H9 (cell line): ENCODE measurements around the gene TMEM191C. TPM values are rescaled to one million over a fixed set of nuclear protein-coding genes. Genes with fewer than 3 reads are reported as not detected.
"Not testable (repeated sequence)": the region's sequence is repeated elsewhere in the genome, so short reads cannot be mapped to it uniquely, and the experiment has no call there.

Experiments used
- DNase-seq: peaks from one replicate; pipeline ENCODE4 v3.0.0-alpha.2; 2017
- H2AFZ ChIP-seq: one replicate; pipeline ENCODE4 v1.6.1; 2013; ENCODE audit warnings: mild to moderate bottlenecking, low read length, control low read depth, moderate library complexity
- H2AK5ac ChIP-seq: 2 replicates; pipeline ENCODE4 v1.6.1; 2013; ENCODE audit warnings: low read length, control low read depth, mixed read lengths; ENCODE audit not compliant: insufficient read length
- H2BK120ac ChIP-seq: one replicate; pipeline ENCODE4 v1.6.1; 2013; ENCODE audit warnings: low read depth, mild to moderate bottlenecking, low read length, control low read depth, inconsistent platforms; ENCODE audit not compliant: poor library complexity, severe bottlenecking
- H2BK12ac ChIP-seq: 2 replicates; pipeline ENCODE4 v1.6.1; 2013; ENCODE audit warnings: low read length, control low read depth, mixed read lengths, low read depth; ENCODE audit not compliant: insufficient read length
- H2BK15ac ChIP-seq: 2 replicates; pipeline ENCODE4 v1.6.1; 2013; ENCODE audit warnings: low read depth, low read length, control low read depth
- H2BK20ac ChIP-seq: one replicate; pipeline ENCODE4 v1.6.1; 2013; ENCODE audit warnings: low read depth, mild to moderate bottlenecking, low read length, control low read depth, inconsistent platforms; ENCODE audit not compliant: poor library complexity, severe bottlenecking
- H2BK5ac ChIP-seq: 2 replicates; pipeline ENCODE4 v1.6.1; 2013; ENCODE audit warnings: low read length, control low read depth, mixed read lengths; ENCODE audit not compliant: insufficient read length
- H3K14ac ChIP-seq: 2 replicates; pipeline ENCODE4 v1.6.1; 2013; ENCODE audit warnings: low read length, control low read depth; ENCODE audit not compliant: insufficient read depth
- H3K18ac ChIP-seq: 2 replicates; pipeline ENCODE4 v1.6.1; 2013; ENCODE audit warnings: low read depth, mild to moderate bottlenecking, mixed read lengths, low read length, control low read depth; ENCODE audit not compliant: insufficient read length
- H3K23ac ChIP-seq: 2 replicates; pipeline ENCODE4 v1.6.1; 2013; ENCODE audit warnings: low read length, control low read depth, mixed read lengths, low read depth; ENCODE audit not compliant: insufficient read length
- H3K23me2 ChIP-seq: 2 replicates; pipeline ENCODE4 v1.6.1; 2013; ENCODE audit warnings: low read depth, mild to moderate bottlenecking, mixed read lengths, low read length, control low read depth; ENCODE audit not compliant: insufficient read length, poor library complexity, severe bottlenecking
- H3K27ac ChIP-seq: 2 replicates; pipeline ENCODE4 v1.5.1; 2013; ENCODE audit warnings: low read length, control low read depth, mixed read lengths, low read depth; ENCODE audit not compliant: insufficient read length
- H3K27me3 ChIP-seq: 2 replicates; pipeline ENCODE4 v1.6.1; 2013; ENCODE audit warnings: low read length, control low read depth, inconsistent platforms; ENCODE audit not compliant: insufficient read depth
- H3K4ac ChIP-seq: 2 replicates; pipeline ENCODE4 v1.6.1; 2013; ENCODE audit warnings: low read depth, mild to moderate bottlenecking, control low read depth, inconsistent platforms, low read length, moderate library complexity
- H3K4me1 ChIP-seq: 2 replicates; pipeline ENCODE4 v1.6.1; 2013; ENCODE audit warnings: low read length, control low read depth, inconsistent platforms; ENCODE audit not compliant: insufficient read depth
- H3K4me2 ChIP-seq: 2 replicates; pipeline ENCODE4 v1.6.1; 2013; ENCODE audit warnings: low read length, control low read depth, mixed read lengths; ENCODE audit not compliant: insufficient read length, insufficient read depth
- H3K56ac ChIP-seq: 2 replicates; pipeline ENCODE4 v1.6.1; 2013; ENCODE audit warnings: low read depth, mild to moderate bottlenecking, mixed read lengths, low read length, control low read depth; ENCODE audit not compliant: insufficient read length
- H3K79me1 ChIP-seq: 2 replicates; pipeline ENCODE4 v1.6.1; 2013; ENCODE audit warnings: low read depth, mild to moderate bottlenecking, moderate library complexity, low read length, control low read depth, inconsistent platforms; ENCODE audit not compliant: insufficient read depth, poor library complexity, severe bottlenecking
- H3K79me2 ChIP-seq: 2 replicates; pipeline ENCODE4 v1.6.1; 2013; ENCODE audit warnings: low read length, control low read depth, inconsistent platforms; ENCODE audit not compliant: insufficient read depth
- H3K9ac ChIP-seq: 2 replicates; pipeline ENCODE4 v1.6.1; 2013; ENCODE audit warnings: low read length, control low read depth, mixed read lengths; ENCODE audit not compliant: insufficient read length; ENCODE audit errors: extremely low read depth
- H3K9me3 ChIP-seq: one replicate; pipeline ENCODE4 v1.6.1; 2013; ENCODE audit warnings: low read depth, low read length, inconsistent platforms; ENCODE audit not compliant: control insufficient read depth
- H3T11ph ChIP-seq: one replicate; pipeline ENCODE4 v1.6.1; 2013; ENCODE audit warnings: mild to moderate bottlenecking, low read length, control low read depth, inconsistent platforms
- H4K20me1 ChIP-seq: one replicate; pipeline ENCODE4 v1.6.1; 2013; ENCODE audit not compliant: control insufficient read depth, insufficient read length, insufficient read depth
- H4K5ac ChIP-seq: 2 replicates; pipeline ENCODE4 v1.6.1; 2013; ENCODE audit warnings: low read depth, mild to moderate bottlenecking, mixed read lengths, low read length, control low read depth; ENCODE audit not compliant: insufficient read length
- H4K8ac ChIP-seq: replicated peaks from 2 replicates; pipeline ENCODE4 v1.6.1; 2013; ENCODE audit warnings: low read length, control low read depth, mixed read lengths, low read depth; ENCODE audit not compliant: insufficient read length
- H4K91ac ChIP-seq: 2 replicates; pipeline ENCODE4 v1.6.1; 2013; ENCODE audit warnings: low read depth, mild to moderate bottlenecking, moderate library complexity, mixed read lengths, low read length, control low read depth; ENCODE audit not compliant: insufficient read length
- H3K27ac Mint-ChIP-seq, 3 experiments: 2 replicates in 2 of 3; 3 replicates in 1 of 3; pipeline ENCODE4 v1.8.0; 2020 to 2021; ENCODE audit warnings: mixed read lengths in 3 of 3, mild to moderate bottlenecking in 1 of 3, moderate library complexity in 1 of 3
- H3K27me3 Mint-ChIP-seq: 2 replicates; pipeline ENCODE4 v1.8.0; 2021; ENCODE audit warnings: low read depth, mild to moderate bottlenecking, moderate library complexity, mixed read lengths
- H3K36me3 Mint-ChIP-seq, 3 experiments: 2 replicates in 2 of 3; 3 replicates in 1 of 3; pipeline ENCODE4 v1.8.0; 2020 to 2021; ENCODE audit warnings: low read depth in 3 of 3, mixed read lengths in 3 of 3; ENCODE audit not compliant: insufficient read depth in 1 of 3
- H3K4me1 Mint-ChIP-seq, 2 experiments: 2 replicates each; pipeline ENCODE4 v1.8.0; 2020; ENCODE audit warnings: mixed read lengths in 2 of 2
- H3K4me3 Mint-ChIP-seq, 2 experiments: 2 replicates in 1 of 2; 3 replicates in 1 of 2; pipeline ENCODE4 v1.8.0; 2020 to 2021; ENCODE audit warnings: mild to moderate bottlenecking in 2 of 2, mixed read lengths in 2 of 2, moderate library complexity in 1 of 2
- H3K9me3 Mint-ChIP-seq, 2 experiments: 2 replicates in 1 of 2; 3 replicates in 1 of 2; pipeline ENCODE4 v1.8.0; 2020; ENCODE audit warnings: mild to moderate bottlenecking in 2 of 2, mixed read lengths in 2 of 2, moderate library complexity in 1 of 2
- WGBS: extraction: QIAGEN DNeasy Blood & Tissue Kit; methylation state at CpG from one replicate; pipeline ENCODE4 v1.1.7; 2013; ENCODE audit warnings: missing lambda C conversion rate, low lambda C conversion rate, mixed read lengths; ENCODE audit not compliant: insufficient read length; ENCODE audit errors: extremely low coverage; 5-methylcytosine and 5-hydroxymethylcytosine counted together
- total RNA-seq: library from RNA; stranded (reverse); gene quantifications from 2 replicates; pipeline ENCODE4 v1.2.1, GENCODE V29; 2021

The TMEM191C gene
- total RNA-seq, 1 experiment from 2014 or later: 4.2 TPM

GRCh38 chr22:21487723-21488122 is 20.5 kb downstream of the TMEM191C start:
- not testable (repeated sequence) for H2BK120ac ChIP-seq

GRCh38 chr22:21489149-21489680 is 22.0 kb downstream of the TMEM191C start:
- H3K4me1 Mint-ChIP-seq, H4K5ac ChIP-seq, H3K23me2 ChIP-seq, H3K56ac ChIP-seq, H3K23ac ChIP-seq, H4K20me1 ChIP-seq, H3K79me2 ChIP-seq, H4K91ac ChIP-seq, H3K18ac ChIP-seq, H2AFZ ChIP-seq, H2BK15ac ChIP-seq, H2BK12ac ChIP-seq, H3K27ac ChIP-seq, H3K27me3 ChIP-seq, H3K9me3 ChIP-seq, H3K4me2 ChIP-seq, H3K79me1 ChIP-seq, H2BK120ac ChIP-seq, H3K9ac ChIP-seq, H3T11ph ChIP-seq, H3K4me1 ChIP-seq, H3K14ac ChIP-seq, H3K4ac ChIP-seq, H3K27ac Mint-ChIP-seq, DNase-seq, H3K27me3 Mint-ChIP-seq, H2AK5ac ChIP-seq, H2BK20ac ChIP-seq, H3K36me3 Mint-ChIP-seq, H3K4me3 Mint-ChIP-seq, H2BK5ac ChIP-seq, H4K8ac ChIP-seq, H3K9me3 Mint-ChIP-seq: not testable (repeated sequence)
- WGBS: no CpG with 5 or more reads among the region's 11 CpGs

More at GRCh38 chr22:21487723-21488122, 20.5 kb downstream of the TMEM191C start:
- not testable (repeated sequence) for H3K79me2 ChIP-seq, H3K4me1 Mint-ChIP-seq, H4K8ac ChIP-seq, H2AFZ ChIP-seq, H4K91ac ChIP-seq, H3K79me1 ChIP-seq, H3K56ac ChIP-seq, H4K5ac ChIP-seq, DNase-seq, H2BK5ac ChIP-seq, H3K4me2 ChIP-seq, H3K23me2 ChIP-seq, H3K9me3 ChIP-seq, H3K18ac ChIP-seq, H3K4ac ChIP-seq, H3K9me3 Mint-ChIP-seq, H2BK12ac ChIP-seq, H3K27me3 Mint-ChIP-seq, H3K27me3 ChIP-seq, H3K4me1 ChIP-seq, H3K14ac ChIP-seq, H2BK15ac ChIP-seq, H3K27ac ChIP-seq, H3K36me3 Mint-ChIP-seq, H2BK20ac ChIP-seq, H3K9ac ChIP-seq, H4K20me1 ChIP-seq, H3K4me3 Mint-ChIP-seq, H3K27ac Mint-ChIP-seq, H3K23ac ChIP-seq, H2AK5ac ChIP-seq, H3T11ph ChIP-seq
- no CpG with 5 or more reads among the region's 17 CpGs for WGBS
